GM11168 (cell line): ENCODE data around the gene UBE2E2.
"Not testable (repeated sequence)": the region's sequence is repeated elsewhere in the genome, so short reads cannot be mapped to it uniquely, and the experiment has no call there.

Source experiments
- in situ Hi-C: fragments of 300-500 bp; cut with MboI; formaldehyde crosslinking; loops from one replicate; pipeline ENCODE4 v1.12.0; 2022; ENCODE audit warnings: low sequenced_read_pairs; ENCODE audit not compliant: unreplicated experiment

UBE2E2 gene

DNA sequence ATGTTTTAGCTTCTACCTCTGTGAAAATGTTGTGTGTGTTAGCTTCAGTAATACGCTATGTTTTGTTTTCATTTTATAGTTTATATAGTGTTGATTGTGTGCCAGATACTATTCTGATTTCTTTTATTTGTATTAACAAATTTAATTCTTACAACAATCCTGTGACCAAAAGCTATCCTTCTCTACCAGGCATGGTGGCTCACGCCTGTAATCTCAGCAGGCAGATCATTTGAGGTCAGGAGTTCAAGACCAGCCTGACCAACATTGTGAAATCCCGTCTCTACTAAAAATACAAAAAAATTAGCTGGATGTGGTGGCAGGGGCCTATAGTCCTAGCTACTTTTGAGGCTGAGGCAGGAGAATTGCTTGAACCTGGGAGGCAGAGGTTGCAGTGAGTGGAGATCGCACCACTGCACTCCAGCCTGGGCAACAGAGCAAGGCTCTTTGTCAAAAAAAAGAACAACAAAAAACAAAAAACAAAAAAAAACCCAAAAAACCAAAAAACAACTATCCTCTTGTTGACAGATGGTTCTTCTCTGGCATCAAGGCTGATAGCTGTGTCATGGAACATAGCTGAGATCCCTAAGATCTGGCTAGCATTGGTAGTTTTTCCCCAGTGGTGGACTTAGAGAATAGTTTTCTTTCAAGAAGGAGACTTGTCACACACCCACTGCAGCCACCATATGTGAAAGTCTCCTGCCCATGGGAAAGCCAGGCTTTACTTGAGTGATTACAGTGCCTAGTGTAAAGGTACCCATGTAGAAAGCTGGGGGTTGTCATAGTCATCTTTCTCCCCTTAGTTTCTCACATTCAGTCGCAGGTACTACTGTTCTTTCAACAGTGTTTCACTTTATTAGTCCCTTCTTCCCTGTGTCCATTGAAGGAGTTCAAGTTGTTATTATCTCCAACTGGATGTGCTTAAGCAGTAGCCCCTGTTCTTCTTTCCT is 116.5 kb downstream of the UBE2E2 start:
- in situ Hi-C loops, result no loop called here

DNA sequence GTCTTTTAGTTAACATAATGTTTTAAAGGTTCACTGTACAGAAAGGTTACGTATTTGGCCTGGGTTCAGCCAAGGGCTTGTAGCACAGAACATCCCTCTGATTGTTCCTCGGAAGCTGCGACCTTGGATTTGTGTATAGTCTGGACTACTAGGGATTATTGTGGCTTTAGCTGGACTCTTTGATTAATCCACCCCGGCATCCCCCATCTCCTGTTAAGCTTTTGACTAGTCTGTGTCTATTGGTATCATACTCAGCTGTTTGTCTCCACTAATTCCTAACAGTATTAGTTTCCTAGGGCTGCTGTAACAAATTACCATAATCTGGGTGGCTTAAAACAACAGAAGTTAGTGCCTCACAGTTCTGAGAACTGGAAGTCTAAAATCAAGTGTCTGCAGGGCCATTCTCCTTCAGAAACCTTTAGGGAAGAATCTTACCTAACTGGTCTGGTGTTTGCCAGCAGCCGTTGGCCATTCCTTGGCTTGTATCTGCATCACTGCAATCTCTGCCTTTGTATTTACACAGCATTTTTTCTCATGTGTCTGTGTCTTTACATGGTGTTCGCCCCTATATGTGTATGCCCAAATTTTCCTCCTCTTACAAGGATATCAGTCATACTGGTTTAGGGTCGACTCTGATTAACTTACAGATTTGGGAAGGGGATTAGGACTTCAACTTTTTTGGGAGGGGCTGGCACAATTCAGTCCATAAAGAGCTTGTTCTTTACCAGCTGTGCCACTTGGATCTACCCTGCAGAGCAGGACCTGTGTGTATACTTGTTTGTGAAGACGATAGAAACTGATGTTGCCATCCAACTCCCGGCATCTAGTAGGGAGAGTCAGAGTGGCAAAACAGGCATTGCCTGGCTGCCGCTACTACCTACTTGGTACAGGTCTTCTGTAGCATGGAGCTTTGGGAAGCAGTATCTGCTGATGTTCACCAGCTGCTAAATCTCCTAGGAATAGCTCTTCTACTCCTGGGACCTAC is 117.8 kb downstream of the UBE2E2 start:
- in situ Hi-C loops, result no loop called here

GRCh38 chr3:23324745-23325144 is 121.6 kb downstream of the UBE2E2 start:
- in situ Hi-C loops, result no loop called here

- in situ Hi-C loops, result no loop called here
Observed at GRCh38 chr3:23325466-23326065, 122.4 kb downstream of the UBE2E2 start.

GRCh38 chr3:23329471-23330105 is 126.5 kb downstream of the UBE2E2 start:
- in situ Hi-C loops, result no loop called here

DNA sequence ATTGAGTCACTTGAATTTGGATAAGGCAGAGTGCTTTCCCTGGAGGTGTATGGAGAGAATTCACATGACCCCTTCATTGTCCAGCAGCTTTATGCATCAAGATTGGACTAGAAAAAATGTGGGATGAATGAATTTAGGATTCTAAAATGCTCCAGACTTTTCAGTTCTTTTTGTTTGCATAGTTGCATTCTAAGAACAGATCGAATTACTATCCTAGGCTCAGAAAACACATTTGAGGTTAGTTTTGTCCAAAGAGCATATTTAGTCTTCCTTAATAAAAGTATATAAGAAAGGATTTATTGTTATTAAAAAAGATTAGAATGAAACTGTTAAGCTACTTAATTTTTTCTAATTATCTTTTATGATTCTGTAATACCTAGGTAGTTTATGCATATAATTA is 127.4 kb downstream of the UBE2E2 start:
- in situ Hi-C loops, result no loop called here

GRCh38 chr3:23331141-23331935 is 128.2 kb downstream of the UBE2E2 start:
- in situ Hi-C loops, result no loop called here

DNA sequence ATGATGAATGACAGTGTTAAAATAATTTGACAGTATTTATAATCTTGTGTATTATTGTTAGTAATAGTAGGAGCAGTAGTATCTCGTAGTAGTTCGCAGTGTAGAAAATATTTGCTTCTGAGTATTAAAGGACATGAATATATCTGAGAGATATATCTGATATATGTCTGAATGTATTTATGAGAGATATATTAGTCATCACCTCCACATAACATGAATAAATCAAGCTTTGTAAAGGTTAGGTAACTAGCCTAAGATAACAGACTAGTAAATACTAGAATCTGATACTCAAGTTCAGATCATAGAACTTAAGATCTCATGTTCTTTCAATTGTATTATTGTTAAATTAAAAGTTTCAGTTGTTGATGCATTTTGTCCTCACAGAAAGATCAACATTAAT is 130.5 kb downstream of the UBE2E2 start:
- in situ Hi-C loops, result no loop called here

GRCh38 chr3:23336853-23337252 is 133.7 kb downstream of the UBE2E2 start:
- in situ Hi-C loops, result not testable (repeated sequence)

GRCh38 chr3:23341147-23341838 is 138.2 kb downstream of the UBE2E2 start:
- in situ Hi-C loops, result no loop called here

GRCh38 chr3:23342343-23342742 is 139.2 kb downstream of the UBE2E2 start:
- in situ Hi-C loops, result no loop called here

- in situ Hi-C loops, result no loop called here
Observed at GRCh38 chr3:23343509-23343908, 140.4 kb downstream of the UBE2E2 start.

DNA sequence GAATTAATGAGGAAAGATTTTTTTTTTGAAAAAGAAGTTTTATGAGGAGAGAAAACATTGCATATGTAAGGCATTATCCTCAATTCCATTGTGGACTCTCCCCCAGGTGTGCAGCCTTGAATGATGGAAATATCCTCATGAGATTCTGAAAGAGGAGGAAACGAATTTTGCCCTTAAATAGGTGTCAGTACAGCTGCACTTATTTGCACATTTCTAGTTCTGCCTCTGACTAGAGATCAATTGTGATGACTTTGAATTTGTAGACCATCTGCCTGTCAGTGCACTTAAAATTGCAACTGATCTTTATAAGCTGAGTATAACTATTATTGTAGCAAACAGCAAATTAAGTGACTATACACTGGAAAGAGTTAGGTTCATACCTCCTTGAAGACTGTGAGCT is 141.8 kb downstream of the UBE2E2 start:
- in situ Hi-C loops, result no loop called here

DNA sequence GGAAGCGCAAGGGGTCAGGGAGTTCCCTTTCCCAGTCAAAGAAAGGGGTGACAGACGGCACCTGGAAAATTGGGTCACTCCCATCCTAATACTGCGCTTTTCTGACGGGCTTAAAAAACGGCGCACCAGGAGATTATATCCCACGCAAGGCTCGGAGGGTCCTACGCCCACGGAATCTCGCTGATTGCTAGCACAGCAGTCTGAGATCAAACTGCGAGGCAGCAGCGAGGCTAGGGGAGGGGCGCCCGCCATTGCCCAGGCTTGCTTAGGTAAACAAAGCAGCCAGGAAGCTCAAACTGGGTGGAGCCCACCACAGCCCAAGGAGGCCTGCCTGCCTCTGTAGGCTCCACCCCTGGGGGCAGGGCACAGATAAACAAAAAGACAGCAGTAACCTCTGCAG is 146.3 kb downstream of the UBE2E2 start:
- in situ Hi-C loops, result not testable (repeated sequence)

- in situ Hi-C loops, result no loop called here
Observed at GRCh38 chr3:23356169-23356568, 153.0 kb downstream of the UBE2E2 start.

DNA sequence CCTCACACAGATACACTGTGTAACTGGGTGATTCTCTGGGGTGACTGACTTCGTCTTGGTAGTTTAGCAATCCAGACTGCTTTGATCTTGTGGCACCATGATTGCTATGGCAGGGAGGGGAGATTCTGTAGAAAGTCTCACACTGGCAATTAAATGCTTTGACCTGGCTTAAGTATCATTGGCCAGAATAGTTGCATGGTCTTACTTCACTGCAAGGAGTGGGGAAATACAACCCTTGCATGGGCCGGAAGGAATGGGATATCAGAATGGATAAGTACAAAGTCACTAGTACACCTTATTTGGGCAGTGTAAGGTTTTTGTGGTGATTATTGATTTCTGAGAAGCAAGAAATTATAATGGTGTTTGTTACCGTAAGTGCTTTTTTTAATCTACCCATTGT is 153.8 kb downstream of the UBE2E2 start:
- in situ Hi-C loops, result no loop called here

DNA sequence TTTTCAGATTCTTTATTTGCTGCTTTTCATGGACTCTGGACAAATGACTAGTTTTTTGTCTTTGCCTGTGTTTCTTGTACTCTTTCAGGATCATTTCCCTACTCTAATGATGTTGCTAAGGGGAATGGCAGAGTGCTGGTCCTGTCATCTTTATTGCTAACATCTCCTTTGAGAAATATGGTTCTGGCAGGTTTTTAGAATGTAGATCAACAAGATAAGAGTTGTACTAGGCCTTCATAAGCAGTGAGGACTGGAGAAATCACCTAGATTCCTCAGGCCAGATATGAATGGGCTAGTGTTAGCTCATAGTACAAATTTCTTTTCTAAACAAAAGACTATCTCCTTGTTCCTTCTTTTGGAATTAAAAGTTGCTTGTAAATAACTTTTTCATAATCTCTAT is 156.0 kb downstream of the UBE2E2 start:
- in situ Hi-C loops, result no loop called here

DNA sequence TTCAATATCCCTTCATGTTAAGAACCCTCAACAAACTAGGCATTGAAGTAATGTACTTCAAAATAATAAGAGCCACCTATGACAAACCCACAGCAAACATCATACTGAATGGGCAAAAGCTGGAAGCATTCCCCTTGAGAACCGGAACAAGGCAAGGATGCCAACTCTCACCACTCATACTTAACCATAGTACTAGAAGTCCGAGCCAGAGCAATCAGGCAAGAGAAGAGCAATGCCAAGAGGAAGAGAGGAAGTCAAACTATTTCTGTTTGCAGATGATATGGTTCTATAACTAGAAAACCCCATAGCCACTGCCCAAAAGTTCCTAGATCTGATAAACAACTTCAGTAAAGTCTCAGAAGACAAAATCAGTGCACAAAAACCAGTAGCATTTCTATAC is 161.9 kb downstream of the UBE2E2 start:
- in situ Hi-C loops, result no loop called here

- in situ Hi-C loops, result no loop called here
Observed at GRCh38 chr3:23368731-23369130, 165.6 kb downstream of the UBE2E2 start.
